Measurements from ENCODE around the gene KMT5C.

Gene KMT5C

DNA sequence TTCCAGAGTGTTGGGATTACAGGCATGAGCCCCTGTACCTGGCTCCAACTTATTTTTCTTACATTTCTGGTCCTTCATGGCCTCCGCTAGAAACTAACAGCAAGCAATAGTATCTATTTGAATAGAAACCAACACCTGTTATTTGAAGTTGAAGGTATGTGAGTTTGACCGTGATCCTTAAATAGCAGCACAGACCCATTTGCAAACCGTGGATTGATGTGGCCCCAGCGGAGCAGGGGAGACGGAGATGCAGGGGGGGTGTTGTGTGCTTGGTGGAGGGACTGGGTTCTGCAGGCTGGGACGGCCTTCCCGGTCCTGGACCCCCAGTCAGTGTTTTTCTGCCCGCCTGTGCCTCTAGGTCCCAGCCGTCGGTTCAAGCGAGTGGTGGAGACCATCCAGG lies 31.4 kb upstream of the KMT5C start:
- no peak overlapping the region for H3K27ac Mint-ChIP-seq (ENCODE audit: low read depth)
- DNase-seq (ENCODE audit: low spot score in 2 of 2) (no peak), ATAC-seq (replicated peaks; ENCODE audit: extremely low read depth, poor library complexity, severe bottlenecking) (no peak)
- no peaks in the 10 kb centered on the region for H3K36me3 Mint-ChIP-seq (ENCODE audit: insufficient read depth)
- H3K9me3 Mint-ChIP-seq: no peaks in the 10 kb centered on the region
- no peaks in the 10 kb centered on the region for H3K4me1 Mint-ChIP-seq
- no peak overlapping the region for H3K4me3 Mint-ChIP-seq
- H3K27me3 Mint-ChIP-seq: no peaks in the 10 kb centered on the region

DNA sequence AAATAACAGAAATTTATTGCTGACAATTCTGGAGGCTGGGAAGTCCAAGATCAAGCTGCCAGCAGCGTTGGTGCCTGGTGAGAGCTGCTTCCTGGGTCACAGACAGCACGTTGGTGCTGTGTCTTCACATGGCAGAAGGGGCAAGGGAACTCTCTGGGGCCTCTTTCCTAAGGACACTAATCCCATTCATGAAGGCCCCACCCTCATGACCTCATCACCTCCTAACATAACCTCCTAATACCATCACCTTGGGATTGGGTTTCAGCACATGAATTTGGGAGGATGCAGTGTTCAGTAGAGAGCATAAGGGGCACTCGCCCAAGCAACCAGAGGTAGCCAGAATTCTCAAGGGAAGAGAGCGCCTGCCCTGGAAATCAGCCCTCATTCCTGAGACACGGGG lies 30.2 kb upstream of the KMT5C start:
- no peaks in the 10 kb centered on the region for H3K4me1 Mint-ChIP-seq
- ATAC-seq (replicated peaks; ENCODE audit: extremely low read depth, poor library complexity, severe bottlenecking) (no peak), DNase-seq (ENCODE audit: low spot score in 2 of 2) (no peak)
- H3K9me3 Mint-ChIP-seq: no peaks in the 10 kb centered on the region
- no peak overlapping the region for H3K27ac Mint-ChIP-seq (ENCODE audit: low read depth)
- H3K36me3 Mint-ChIP-seq (ENCODE audit: insufficient read depth): no peaks in the 10 kb centered on the region
- no peaks in the 10 kb centered on the region for H3K27me3 Mint-ChIP-seq
- no peak overlapping the region for H3K4me3 Mint-ChIP-seq

DNA sequence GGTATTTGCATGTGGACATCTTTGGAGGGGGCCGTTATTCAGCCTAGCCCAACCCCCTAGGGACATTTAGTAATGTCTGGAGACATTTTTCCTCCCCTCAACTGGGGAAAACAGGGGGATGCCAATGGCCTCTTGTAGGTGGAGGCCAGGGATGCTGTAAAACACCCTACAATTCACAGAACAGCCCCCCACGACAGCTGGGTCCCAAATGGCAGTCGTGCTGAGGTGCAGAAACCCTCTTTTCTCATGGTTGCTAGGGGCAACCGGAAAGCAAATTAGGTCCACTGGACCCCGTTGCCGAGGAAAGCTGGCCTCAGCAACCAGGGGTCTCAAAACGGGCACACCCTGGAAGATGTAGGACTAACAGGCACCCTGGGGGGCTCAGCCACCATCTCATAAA lies 29.2 kb upstream of the KMT5C start:
- H3K4me1 Mint-ChIP-seq: no peaks in the 10 kb centered on the region
- no peak for DNase-seq (ENCODE audit: low spot score in 2 of 2)

DNA sequence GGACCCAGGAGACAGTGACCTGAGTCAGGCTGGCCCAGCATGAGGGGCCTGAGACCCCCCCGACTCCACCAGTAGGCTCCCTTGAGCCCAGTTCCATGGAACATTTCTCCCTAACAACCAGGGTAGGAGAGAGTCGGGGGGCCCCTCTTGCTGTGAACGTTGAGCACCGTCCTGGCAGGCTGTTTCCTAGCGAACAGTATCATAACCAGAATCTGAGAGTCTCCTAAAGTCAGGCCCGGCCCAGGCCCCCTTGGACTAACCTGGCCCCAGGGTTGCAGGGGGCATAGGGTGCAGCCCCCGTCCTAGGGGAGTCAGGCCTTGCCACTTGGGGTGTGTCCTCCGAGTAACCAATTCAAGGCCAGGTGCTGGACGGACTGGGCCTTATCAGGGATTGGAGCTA lies 28.3 kb upstream of the KMT5C start:
- H3K27ac Mint-ChIP-seq (ENCODE audit: low read depth): no peak overlapping the region
- ATAC-seq (replicated peaks; ENCODE audit: extremely low read depth, poor library complexity, severe bottlenecking): no peak

More for the DNA sequence above, 29.2 kb upstream of the KMT5C start:
- Mint-ChIP-seq H3K9me3 (no peaks in the 10 kb centered on the region), H3K36me3 (ENCODE audit: insufficient read depth) (no peaks in the 10 kb centered on the region), H3K4me3 (no peak overlapping the region), H3K27ac (ENCODE audit: low read depth) (no peak overlapping the region), H3K27me3 (no peaks in the 10 kb centered on the region)
- ATAC-seq (replicated peaks; ENCODE audit: extremely low read depth, poor library complexity, severe bottlenecking): no peak

DNA sequence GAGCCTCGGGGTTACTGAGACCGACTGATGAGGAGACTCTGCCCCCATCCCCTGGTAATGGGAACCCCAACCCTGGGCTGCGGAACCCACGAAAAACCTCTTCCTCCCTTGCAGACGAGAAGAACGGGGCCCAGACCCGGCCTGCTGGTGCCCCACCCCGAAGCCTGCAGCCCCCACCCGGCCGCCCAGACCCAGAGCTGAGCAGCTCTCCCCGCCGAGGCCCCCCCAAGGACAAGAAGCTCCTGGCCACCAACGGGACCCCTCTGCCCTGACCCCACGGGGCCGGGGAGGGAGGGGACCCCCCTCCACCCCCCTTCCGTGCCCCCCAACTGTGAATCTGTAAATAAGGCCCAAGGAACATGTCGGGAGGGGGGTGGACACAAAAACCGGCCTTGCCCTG lies 27.9 kb upstream of the KMT5C start:
- no peaks in the 10 kb centered on the region for H3K4me1 Mint-ChIP-seq
- no peak for ATAC-seq (replicated peaks; ENCODE audit: extremely low read depth, poor library complexity, severe bottlenecking)
- no peak overlapping the region for H3K4me3 Mint-ChIP-seq
- no peaks in the 10 kb centered on the region for H3K36me3 Mint-ChIP-seq (ENCODE audit: insufficient read depth)
- no peak for DNase-seq (ENCODE audit: low spot score in 2 of 2)
- H3K27ac Mint-ChIP-seq (ENCODE audit: low read depth): no peak overlapping the region
- no peaks in the 10 kb centered on the region for H3K27me3 Mint-ChIP-seq
- H3K9me3 Mint-ChIP-seq: no peaks in the 10 kb centered on the region

More for the DNA sequence above, 28.3 kb upstream of the KMT5C start:
- H3K9me3 Mint-ChIP-seq: no peaks in the 10 kb centered on the region
- H3K4me1 Mint-ChIP-seq: no peaks in the 10 kb centered on the region
- H3K36me3 Mint-ChIP-seq (ENCODE audit: insufficient read depth): no peaks in the 10 kb centered on the region
- H3K27me3 Mint-ChIP-seq: no peaks in the 10 kb centered on the region
- H3K4me3 Mint-ChIP-seq: no peak overlapping the region
- DNase-seq (ENCODE audit: low spot score in 2 of 2): no peak

DNA sequence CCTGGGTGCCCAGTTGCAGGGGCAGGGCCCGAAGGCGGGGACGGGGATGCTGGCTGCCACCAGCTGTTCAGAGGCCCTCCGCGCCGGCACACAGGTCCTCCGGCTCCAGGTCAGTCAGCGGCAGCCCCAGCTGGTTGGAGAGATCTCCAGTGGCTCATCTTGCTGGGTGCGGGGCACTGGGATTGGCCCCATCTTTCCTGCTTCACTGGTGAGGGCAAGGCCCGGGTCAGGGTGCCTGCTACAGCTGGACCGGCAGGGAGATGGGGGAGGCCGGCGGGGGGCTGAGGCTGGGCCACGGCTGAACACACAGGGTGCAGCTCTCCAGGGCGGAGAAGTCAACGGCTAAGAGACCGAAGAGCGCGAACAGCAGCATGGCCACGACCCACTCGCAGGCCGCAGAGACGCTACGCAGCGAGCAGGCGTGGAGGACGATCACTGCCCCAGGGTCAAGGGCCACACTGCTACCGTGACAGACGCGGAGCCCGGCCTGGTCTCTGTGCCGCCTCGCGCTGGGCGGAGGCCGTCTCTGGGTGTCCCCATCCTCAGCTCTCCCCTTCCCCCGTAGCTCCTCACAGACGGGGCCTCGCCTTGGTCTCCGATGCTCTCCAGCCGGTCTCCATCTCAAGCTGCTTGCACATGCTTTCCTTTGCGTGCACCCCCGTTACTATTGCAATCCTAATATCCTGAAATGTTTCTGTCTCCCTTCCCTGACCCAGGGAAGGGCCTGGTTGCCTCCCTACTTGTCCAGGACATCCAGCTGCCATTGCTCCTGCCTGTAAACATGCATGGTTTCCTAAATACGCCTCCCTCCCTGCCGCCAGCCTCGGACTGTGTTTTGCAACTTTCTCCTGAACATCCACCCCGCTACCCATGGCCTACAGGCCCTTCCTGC lies 26.8 kb upstream of the KMT5C start:
- no peaks in the 10 kb centered on the region for H3K36me3 Mint-ChIP-seq (ENCODE audit: insufficient read depth)
- H3K27me3 Mint-ChIP-seq: no peaks in the 10 kb centered on the region
- H3K27ac Mint-ChIP-seq (ENCODE audit: low read depth): no peak overlapping the region
- H3K9me3 Mint-ChIP-seq: no peaks in the 10 kb centered on the region
- no peaks in the 10 kb centered on the region for H3K4me1 Mint-ChIP-seq
- DNase-seq (ENCODE audit: low spot score in 2 of 2) (no peak), ATAC-seq (replicated peaks; ENCODE audit: extremely low read depth, poor library complexity, severe bottlenecking) (no peak)
- no peak overlapping the region for H3K4me3 Mint-ChIP-seq

DNA sequence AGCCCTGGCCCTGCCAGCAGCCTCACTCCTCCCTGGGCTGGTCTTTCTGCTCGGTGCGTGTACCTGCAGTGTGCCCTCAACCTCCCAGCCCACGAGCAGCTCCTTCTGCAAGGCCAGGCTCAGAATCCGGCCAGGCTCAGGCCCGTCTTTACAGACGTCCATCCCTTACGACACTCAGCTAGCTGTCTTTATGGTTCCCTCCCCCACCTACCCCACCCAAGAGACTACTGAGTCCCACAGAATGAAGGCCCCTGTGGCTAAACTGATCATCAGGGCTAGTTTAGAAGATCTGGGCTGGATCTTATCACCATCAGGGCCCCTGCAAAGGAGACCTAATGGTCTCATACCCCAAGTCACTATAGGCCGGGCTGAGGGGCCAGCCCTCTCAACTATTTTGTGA lies 25.3 kb upstream of the KMT5C start:
- no peaks in the 10 kb centered on the region for H3K9me3 Mint-ChIP-seq
- H3K4me1 Mint-ChIP-seq: no peaks in the 10 kb centered on the region
- ATAC-seq (replicated peaks; ENCODE audit: extremely low read depth, poor library complexity, severe bottlenecking): no peak
- DNase-seq (ENCODE audit: low spot score in 2 of 2): no peak
- H3K27ac Mint-ChIP-seq (ENCODE audit: low read depth): no peak overlapping the region
- no peaks in the 10 kb centered on the region for H3K36me3 Mint-ChIP-seq (ENCODE audit: insufficient read depth)
- no peaks in the 10 kb centered on the region for H3K27me3 Mint-ChIP-seq
- H3K4me3 Mint-ChIP-seq: no peak overlapping the region

DNA sequence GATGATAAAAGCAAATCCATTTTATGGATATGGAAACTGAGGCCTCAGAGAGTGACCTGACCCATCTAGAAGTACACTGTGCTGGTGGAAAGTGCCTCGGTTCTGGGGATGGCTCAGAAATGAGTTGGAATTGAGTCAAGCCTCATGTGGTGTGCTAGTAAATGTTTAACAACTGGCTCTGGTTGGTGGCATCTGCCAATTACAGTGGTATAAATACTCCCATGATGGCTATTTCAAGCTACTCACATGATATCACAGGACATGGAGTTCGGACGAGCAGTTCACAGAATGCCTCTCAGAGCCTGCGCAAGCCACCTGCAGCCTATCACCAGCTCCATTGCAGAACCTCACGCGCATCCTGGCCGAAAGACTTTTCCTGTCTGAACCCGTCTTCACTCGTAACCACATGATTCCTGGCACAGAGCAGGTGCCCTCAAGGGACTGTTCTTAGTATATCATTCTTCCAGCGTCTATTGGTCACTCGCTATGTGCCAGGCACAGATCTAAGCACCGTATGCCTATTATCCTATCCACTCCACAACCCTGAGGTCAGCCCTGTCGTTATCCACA lies 23.6 kb upstream of the KMT5C start:
- H3K9me3 Mint-ChIP-seq: no peaks in the 10 kb centered on the region
- no peak for DNase-seq (ENCODE audit: low spot score in 2 of 2)
- H3K36me3 Mint-ChIP-seq (ENCODE audit: insufficient read depth): no peaks in the 10 kb centered on the region
- H3K4me1 Mint-ChIP-seq: no peaks in the 10 kb centered on the region
- no peak for ATAC-seq (replicated peaks; ENCODE audit: extremely low read depth, poor library complexity, severe bottlenecking)
- peaks cover 3% of the 10 kb centered on the region for H3K27me3 Mint-ChIP-seq
- H3K27ac Mint-ChIP-seq (ENCODE audit: low read depth): peak overlapping the region; percentile 64
- no peak overlapping the region for H3K4me3 Mint-ChIP-seq

DNA sequence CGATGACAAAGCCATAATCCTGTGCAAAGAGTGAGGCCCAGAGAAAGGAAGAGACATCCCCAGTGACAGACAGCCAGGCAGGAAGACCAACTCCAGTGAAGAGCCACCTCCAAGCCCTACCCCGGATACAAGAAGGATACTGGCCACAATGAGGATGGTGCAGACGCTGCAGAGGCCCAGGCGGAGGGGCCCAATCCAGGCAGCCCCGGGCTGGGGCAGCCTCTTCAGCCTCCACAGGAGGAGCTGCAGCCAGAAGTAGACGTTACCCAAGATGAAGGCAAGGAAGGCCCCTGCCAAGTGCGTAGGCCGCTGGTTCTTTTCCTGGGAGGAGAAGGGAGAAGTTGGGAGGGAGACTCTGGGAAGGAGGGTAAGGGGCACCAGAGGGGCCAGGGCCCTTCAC lies 23.0 kb upstream of the KMT5C start:
- Mint-ChIP-seq H3K4me1 (no peaks in the 10 kb centered on the region), H3K27me3 (peaks cover 9% of the 10 kb centered on the region)

DNA sequence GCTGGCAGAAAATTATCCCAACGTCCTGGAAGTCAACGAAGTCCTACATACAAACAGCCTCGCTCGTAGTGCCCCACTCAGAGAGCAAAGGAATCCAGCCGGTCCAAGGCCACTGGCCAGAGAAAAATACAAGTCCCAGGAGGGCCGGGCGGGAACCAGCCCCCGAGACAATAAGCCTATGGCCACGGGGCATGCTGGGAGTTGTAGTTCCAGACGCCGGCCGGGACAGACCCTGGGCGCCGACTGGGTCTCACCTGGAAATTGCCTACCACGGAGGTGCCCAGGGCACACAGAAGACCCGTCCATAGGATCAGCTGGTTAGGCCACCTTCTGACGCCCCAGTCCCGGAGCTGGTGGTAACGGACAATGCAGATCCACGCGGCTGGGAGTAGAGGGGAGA lies 19.9 kb upstream of the KMT5C start:
- Mint-ChIP-seq H3K27ac (ENCODE audit: low read depth) (no peak overlapping the region), H3K9me3 (no peaks in the 10 kb centered on the region), H3K36me3 (ENCODE audit: insufficient read depth) (no peaks in the 10 kb centered on the region), H3K4me1 (no peaks in the 10 kb centered on the region), H3K4me3 (no peak overlapping the region), H3K27me3 (peaks cover 25% of the 10 kb centered on the region)
- no peak for ATAC-seq (replicated peaks; ENCODE audit: extremely low read depth, poor library complexity, severe bottlenecking)
- DNase-seq (ENCODE audit: low spot score in 2 of 2): no peak

More for the DNA sequence above, 23.0 kb upstream of the KMT5C start:
- DNase-seq (ENCODE audit: low spot score in 2 of 2) (no peak), ATAC-seq (replicated peaks; ENCODE audit: extremely low read depth, poor library complexity, severe bottlenecking) (no peak)
- Mint-ChIP-seq H3K4me3 (no peak overlapping the region), H3K36me3 (ENCODE audit: insufficient read depth) (no peaks in the 10 kb centered on the region), H3K9me3 (no peaks in the 10 kb centered on the region), H3K27ac (ENCODE audit: low read depth) (peak overlapping the region; percentile 64)

DNA sequence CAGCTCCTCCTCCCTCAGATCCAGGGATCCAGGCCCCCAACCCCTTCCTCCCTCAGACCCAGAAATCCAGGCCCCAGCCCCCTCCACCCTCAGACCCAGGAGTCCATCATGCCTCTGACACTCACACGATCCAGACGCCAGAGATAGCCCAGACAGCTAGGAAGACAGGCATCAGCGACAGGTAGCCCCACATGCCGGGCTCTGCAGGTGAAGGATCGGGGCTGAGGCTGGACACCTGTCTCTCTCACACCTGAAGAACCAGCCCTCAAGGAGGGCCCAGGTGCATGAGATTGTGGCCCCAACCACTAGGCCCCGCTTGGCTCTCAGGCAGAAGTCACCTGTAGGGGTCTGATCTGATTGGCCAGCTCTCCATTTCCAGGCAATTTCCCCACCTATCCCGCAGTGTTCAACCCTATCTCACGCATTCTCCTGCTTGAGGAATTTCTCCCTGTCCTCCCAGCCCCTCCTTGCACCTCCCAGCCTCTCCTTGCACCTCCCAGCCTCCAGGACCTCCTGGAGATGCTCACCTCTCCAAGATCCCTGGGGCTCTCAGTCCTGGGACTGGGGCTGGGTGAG lies 18.7 kb upstream of the KMT5C start:
- no peaks in the 10 kb centered on the region for H3K9me3 Mint-ChIP-seq
- no peaks in the 10 kb centered on the region for H3K4me1 Mint-ChIP-seq
- H3K27ac Mint-ChIP-seq (ENCODE audit: low read depth): no peak overlapping the region
- peaks cover 26% of the 10 kb centered on the region for H3K27me3 Mint-ChIP-seq
- no peak for ATAC-seq (replicated peaks; ENCODE audit: extremely low read depth, poor library complexity, severe bottlenecking)
- H3K36me3 Mint-ChIP-seq (ENCODE audit: insufficient read depth): no peaks in the 10 kb centered on the region
- DNase-seq (ENCODE audit: low spot score in 2 of 2): no peak
- no peak overlapping the region for H3K4me3 Mint-ChIP-seq

DNA sequence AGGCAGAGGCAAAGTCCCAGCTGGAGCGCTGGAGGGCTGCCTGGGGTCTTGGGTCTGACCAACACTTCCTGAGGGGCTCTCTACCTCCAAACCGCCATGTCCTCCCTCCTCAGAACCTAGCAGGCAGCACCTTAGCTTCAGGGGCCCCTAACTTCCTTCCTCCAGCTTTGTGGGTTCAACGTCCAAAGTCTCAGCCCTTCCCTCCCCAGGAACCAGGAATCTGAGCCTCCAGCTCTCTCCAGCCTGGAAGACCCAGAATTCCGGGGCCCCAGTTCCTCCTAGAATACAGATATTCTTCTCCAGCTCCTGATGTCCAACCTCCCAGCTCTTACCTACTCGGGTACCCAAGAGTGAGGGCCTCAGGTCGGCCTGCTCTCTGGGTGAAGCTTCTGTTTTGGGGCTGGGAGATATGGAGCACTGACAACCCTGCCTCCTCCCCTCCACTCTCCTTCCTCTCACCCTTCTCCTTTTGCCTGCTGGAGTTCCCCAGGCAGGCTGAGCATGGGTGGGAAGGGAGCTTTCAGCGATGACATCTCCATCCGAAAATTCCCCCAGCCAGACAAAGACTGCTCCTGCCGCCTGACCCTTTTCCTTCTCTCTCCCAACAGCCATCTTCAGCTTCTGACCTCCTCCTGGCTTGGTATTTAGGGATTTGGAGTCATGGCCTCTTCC lies 18.1 kb upstream of the KMT5C start:
- H3K27me3 Mint-ChIP-seq: peaks cover 33% of the 10 kb centered on the region
- H3K4me3 Mint-ChIP-seq: no peak overlapping the region
- no peaks in the 10 kb centered on the region for H3K36me3 Mint-ChIP-seq (ENCODE audit: insufficient read depth)
- ATAC-seq (replicated peaks; ENCODE audit: extremely low read depth, poor library complexity, severe bottlenecking): no peak
- no peaks in the 10 kb centered on the region for H3K4me1 Mint-ChIP-seq
- no peaks in the 10 kb centered on the region for H3K9me3 Mint-ChIP-seq
- DNase-seq (ENCODE audit: low spot score in 2 of 2): no peak
- H3K27ac Mint-ChIP-seq (ENCODE audit: low read depth): peak overlapping the region; percentile 22
